HPDE6-E6E7 (cell line): ENCODE data around the gene PNLIP.

Source experiments
- DNase-seq: peaks from one replicate; pipeline ENCODE4 v3.0.0; 2011; ENCODE audit warnings: missing footprints; ENCODE audit errors: extremely low spot score

The PNLIP gene

DNA sequence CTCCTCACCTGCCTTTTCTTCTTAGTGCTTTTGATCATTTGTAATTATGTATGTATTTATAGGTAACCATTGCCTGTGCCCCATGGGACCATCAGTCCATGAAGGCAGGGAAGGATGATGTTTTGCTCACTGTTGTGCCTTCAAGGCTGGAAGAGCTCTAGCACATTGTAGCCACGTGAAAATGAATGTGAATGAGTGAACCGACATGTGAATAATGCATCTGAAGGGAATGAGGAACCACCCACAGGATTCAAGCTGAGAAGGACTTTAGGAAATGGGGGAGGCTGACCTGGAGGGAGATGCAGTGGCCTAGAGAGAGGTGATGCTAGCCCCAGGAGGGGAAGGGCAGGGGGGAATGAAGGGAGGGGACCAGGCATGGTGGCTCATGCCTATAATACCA lies 69.1 kb downstream of the PNLIP start:
- no peak for DNase-seq

GRCh38 chr10:116615199-116615776 lies 69.6 kb downstream of the PNLIP start:
- DNase-seq, result no peak
